T-helper 1 cell treated with Interleukin-12 subunit alpha and Interleukin-12 subunit beta and Interleukin-4 antibody, amounts not matched to agents 30 μg/mL and 1 μg/mL, for 36 hours (primary cell): ENCODE results near the gene RPL13A.

Experiments
- H3K27ac Mint-ChIP-seq: one replicate; pipeline ENCODE4 v1.8.0; 2021; ENCODE audit warnings: mild to moderate bottlenecking, mixed read lengths
- H3K27me3 Mint-ChIP-seq: one replicate; pipeline ENCODE4 v1.8.0; 2021; ENCODE audit warnings: low read depth, mixed read lengths
- H3K36me3 Mint-ChIP-seq: one replicate; pipeline ENCODE4 v1.8.0; 2021; ENCODE audit warnings: low read depth, mixed read lengths
- H3K4me1 Mint-ChIP-seq: one replicate; pipeline ENCODE4 v1.8.0; 2021; ENCODE audit warnings: low read depth, mixed read lengths
- H3K4me3 Mint-ChIP-seq: one replicate; pipeline ENCODE4 v1.8.0; 2021; ENCODE audit warnings: mild to moderate bottlenecking, moderate library complexity, mixed read lengths
- H3K9me3 Mint-ChIP-seq: one replicate; pipeline ENCODE4 v1.8.0; 2021; ENCODE audit warnings: mixed read lengths

RPL13A gene

GRCh38 chr19:49530708-49531107, 43.3 kb downstream of the RPL13A start:
- H3K36me3 Mint-ChIP-seq, result peaks cover 2% of the 10 kb centered on the region
- no peaks in the 10 kb centered on the region for H3K9me3 Mint-ChIP-seq
- H3K27ac Mint-ChIP-seq, result no peak overlapping the region
- peaks cover 27% of the 10 kb centered on the region for H3K4me1 Mint-ChIP-seq
- peaks cover 3% of the 10 kb centered on the region for H3K27me3 Mint-ChIP-seq
- H3K4me3 Mint-ChIP-seq, result peak overlapping the region; percentile 28

GRCh38 chr19:49533551-49534488, 46.4 kb downstream of the RPL13A start:
- Mint-ChIP-seq H3K4me3 (peak overlapping the region; percentile 88), H3K27me3 (no peaks in the 10 kb centered on the region), H3K9me3 (no peaks in the 10 kb centered on the region), H3K4me1 (peaks cover 16% of the 10 kb centered on the region), H3K36me3 (peaks cover 2% of the 10 kb centered on the region), H3K27ac (peak overlapping the region; percentile 80)

GRCh38 chr19:49534632-49535385, 47.4 kb downstream of the RPL13A start:
- Mint-ChIP-seq H3K27ac (peak overlapping the region; percentile 79), H3K36me3 (peaks cover 2% of the 10 kb centered on the region), H3K4me1 (peaks cover 16% of the 10 kb centered on the region)

GRCh38 chr19:49536921-49537462, 49.6 kb downstream of the RPL13A start:
- no peak overlapping the region for H3K4me3 Mint-ChIP-seq
- H3K27ac Mint-ChIP-seq, result no peak overlapping the region
- H3K4me1 Mint-ChIP-seq, result peaks cover 18% of the 10 kb centered on the region
- no peaks in the 10 kb centered on the region for H3K9me3 Mint-ChIP-seq
- H3K27me3 Mint-ChIP-seq, result no peaks in the 10 kb centered on the region
- peaks cover 5% of the 10 kb centered on the region for H3K36me3 Mint-ChIP-seq

More at GRCh38 chr19:49534632-49535385, 47.4 kb downstream of the RPL13A start:
- no peaks in the 10 kb centered on the region for H3K27me3 Mint-ChIP-seq
- no peaks in the 10 kb centered on the region for H3K9me3 Mint-ChIP-seq
- H3K4me3 Mint-ChIP-seq, result peak overlapping the region; percentile 88

GRCh38 chr19:49538643-49539042, 51.2 kb downstream of the RPL13A start:
- H3K27me3 Mint-ChIP-seq, result no peaks in the 10 kb centered on the region
- H3K4me1 Mint-ChIP-seq, result peaks cover 14% of the 10 kb centered on the region
- H3K36me3 Mint-ChIP-seq, result peaks cover 7% of the 10 kb centered on the region
- no peak overlapping the region for H3K4me3 Mint-ChIP-seq
- H3K27ac Mint-ChIP-seq, result no peak overlapping the region
- no peaks in the 10 kb centered on the region for H3K9me3 Mint-ChIP-seq

GRCh38 chr19:49539192-49539952, 52.0 kb downstream of the RPL13A start:
- Mint-ChIP-seq H3K27me3 (no peaks in the 10 kb centered on the region), H3K27ac (no peak overlapping the region), H3K36me3 (peaks cover 7% of the 10 kb centered on the region), H3K9me3 (no peaks in the 10 kb centered on the region), H3K4me1 (peaks cover 15% of the 10 kb centered on the region), H3K4me3 (no peak overlapping the region)
